ENCODE measurements around the gene NAV2. TPM values are rescaled to one million over a fixed set of nuclear protein-coding genes. Genes with fewer than 3 reads are reported as not detected.

NAV2 gene
- total RNA-seq, 1 donor from 2014 or later, result 13.7 TPM

DNA sequence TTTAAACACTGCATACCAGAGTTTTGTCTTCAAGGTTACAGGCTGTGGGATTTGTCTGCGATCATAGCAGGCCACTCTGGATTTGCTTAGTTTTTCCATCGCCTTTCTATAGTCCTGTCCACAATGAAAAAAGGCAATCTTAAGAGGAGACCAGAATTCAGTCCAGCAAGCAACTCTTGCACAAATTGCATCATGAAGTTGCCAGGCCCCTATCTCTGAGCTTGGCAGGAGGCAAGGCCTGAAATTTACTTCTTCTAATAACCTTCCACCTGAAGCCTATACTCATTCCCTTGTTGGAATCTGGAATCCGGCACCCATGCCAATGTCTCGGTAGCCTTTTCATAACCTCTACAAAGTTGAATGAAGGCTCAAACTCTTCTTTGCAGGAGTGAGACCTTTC is 100.1 kb downstream of the NAV2 start:
- no peak for DNase-seq

DNA sequence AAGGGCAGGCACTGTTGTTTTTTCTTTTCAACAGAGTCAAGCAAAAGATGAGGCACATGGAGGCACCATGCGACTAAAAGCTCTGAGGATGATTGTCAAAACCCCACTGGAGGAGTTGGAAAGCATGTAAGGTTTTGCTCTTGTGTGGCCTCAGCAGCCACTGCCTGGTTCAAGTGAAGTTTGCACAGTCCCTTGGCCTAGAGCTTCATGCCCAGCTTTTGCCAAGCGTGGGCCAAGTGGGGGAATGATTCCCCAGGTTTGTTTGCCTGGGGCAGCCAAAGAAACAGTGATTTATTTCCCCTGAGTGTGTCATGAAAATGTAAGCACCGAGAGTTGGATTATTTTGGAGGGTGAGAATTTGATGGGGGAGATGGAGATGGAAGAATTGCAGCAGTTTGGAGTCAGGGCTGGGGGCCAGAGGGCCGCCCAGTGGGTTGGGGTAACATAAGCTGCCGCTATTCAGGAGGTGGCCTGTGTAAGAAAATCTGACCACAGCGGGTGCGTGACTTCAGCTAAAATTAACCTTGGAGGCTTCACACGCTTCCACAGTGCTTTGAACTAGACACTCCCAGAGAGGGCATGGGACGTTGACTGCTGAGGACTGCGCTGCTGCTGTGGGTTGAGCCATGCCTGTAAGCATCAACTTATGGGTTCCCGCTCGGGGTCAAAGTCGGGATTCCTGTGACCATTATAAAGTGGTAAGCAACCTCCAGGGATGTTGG is 100.7 kb downstream of the NAV2 start:
- peak; percentile 62 for DNase-seq

DNA sequence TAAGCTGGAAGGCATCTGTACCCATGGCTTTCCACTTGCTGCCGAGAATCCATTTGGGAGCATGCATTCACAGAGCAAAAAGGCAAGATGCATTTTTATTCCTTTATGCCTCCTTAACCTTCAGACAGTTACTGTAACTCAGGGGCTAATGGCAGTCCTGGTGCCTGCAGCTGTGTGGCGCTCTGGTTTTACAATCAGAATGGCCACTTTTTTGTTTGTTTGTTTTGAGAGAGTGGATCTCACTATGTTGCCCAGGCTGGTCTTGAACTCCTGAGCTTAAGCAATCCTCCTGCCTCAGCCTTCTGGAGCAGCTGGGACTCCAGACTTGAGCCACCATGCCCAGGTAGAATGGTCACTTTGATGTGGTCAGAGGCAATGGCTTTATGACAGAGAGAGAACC is 101.8 kb downstream of the NAV2 start:
- DNase-seq, result no peak

DNA sequence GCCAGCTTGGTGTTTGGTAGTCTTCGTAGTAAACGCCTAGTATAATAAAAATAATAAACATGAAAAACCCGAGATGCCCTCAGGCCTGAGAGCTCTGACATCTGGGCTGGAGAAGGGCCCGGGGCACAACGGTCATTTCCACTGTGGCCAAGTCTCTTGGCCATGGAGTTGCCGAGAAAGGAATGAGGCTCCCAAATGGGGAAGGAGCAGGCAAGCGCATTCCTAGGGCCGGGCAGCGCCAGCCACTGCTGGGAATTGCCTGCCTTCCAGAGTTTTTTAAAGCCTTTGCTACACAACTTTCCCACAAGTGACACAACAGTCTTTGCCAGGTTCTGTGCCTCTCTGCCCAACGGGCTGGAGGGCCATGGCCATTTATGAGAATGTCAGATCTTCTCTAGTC is 103.4 kb downstream of the NAV2 start:
- DNase-seq, result no peak

DNA sequence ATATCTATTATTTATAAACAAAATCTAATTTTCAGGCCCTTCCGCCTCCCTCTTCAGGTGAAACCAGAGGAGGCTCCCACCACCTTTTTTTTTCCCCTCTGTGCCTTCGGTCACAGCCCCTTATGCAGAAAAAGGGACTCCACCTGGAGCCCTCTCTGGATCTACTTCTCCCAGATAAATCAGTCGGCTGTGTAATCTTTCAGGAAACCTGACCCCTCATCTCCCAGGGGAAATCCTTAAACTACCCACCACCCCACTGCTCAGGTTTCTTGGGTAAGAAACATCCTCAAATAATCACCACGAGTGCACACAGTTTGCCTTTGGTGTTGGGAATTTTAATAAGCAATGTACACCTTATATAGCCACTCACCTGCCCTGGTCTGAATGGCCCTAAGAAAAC is 104.2 kb downstream of the NAV2 start:
- no peak for DNase-seq

DNA sequence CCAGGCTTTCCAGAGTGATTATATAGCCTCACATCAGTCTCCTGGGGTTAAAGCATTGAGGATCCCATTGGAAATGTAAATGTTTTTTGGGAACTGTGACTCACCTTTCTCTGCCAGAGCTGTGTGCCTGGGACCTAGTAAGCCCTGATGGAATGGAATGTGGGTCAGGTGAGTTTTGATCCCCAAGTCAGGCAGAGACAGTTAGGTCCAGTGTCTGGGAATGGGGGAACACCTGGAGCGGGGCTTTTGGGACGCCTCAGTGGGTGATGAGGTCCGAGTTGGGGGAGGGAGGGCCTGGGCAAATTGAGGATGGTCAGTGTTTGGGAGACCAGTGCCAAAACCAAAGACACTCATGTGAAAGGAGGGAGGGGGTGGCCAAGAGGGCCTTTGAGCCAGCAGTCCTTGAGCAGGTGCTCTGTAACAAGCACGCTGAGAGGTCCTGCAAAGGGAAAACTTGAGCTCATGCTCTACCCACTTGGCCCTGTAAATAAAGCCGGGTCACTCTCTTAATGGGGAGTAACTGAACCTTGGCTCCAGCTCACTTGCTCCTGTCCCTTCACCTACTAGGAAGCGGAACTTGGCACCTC is 104.7 kb downstream of the NAV2 start:
- DNase-seq, result no peak

DNA sequence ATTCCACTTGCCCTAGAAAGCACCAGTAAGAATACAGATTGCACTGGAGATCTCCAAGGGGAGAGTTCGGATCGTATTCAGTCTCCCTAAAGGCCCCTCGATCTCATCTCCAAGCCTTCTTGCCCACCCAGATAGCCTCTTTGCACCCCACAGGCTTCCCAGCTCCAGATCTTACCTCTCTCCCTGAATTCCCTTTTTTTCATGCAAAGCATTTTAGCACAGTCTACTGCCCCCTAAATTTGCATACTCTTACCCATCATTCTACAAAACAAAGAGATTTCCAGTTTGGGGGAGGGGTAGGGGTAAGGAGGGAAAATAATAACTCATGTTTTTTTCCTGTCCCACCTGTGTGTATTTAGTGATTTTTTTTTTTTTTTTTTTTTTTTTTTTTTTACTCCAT is 105.2 kb downstream of the NAV2 start:
- no peak for DNase-seq

DNA sequence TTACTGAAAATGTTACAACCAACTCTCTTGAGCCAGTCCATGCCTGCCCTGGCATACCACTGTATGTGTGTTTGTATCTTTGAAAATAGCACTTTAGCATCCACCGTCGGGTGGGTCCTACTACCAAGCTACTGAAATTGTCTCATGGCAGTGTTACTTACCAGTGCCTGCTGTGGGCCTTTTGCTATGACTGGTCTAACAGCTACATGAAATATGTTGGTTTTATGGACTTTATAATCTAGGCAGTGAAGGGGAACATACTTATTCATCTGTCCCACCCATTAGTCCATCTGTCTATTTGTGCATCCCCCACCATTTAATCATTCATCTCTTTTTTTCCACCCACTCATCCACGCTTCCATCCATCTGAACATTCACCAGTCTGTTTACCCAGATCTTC is 106.0 kb downstream of the NAV2 start:
- no peak for DNase-seq

DNA sequence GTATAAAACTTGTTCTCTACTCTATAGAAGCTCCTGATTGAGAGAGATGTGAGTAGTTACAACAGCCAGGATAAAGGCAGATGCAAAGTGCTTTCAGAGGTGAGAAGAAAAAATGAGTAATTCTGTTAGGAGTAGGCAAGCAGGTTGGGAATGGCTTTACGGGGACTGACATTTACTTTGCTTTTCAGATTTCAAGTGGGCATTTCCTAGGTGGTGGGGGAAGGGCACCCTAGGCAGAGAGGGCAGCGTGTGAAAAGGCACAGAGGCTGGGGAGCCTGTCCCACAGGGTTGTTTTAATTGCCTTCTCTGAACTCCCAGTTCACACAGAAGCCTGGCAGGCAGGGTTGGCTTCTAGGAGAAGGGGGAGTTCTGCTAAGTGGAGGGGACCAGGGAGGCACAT is 106.5 kb downstream of the NAV2 start:
- DNase-seq, result no peak

DNA sequence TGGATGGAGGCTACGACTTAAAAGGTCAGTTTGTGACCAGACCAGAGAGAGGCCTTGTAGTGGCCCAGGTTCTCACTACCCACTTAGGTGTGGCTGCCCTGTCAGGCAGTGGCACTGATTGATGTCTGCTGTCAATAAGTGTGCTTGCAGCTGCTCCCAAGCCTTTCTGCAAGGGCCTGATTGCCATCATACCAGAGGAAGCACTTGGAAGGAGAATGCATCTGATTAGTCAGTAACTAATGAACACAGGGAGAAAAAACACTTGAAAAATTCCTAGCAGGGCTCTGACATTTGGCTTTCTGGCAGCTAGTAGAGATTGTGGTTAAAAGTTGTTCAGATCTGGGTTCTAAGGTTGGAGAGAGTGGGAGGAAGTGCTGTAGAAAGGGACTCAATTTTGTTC is 107.5 kb downstream of the NAV2 start:
- no peak for DNase-seq

DNA sequence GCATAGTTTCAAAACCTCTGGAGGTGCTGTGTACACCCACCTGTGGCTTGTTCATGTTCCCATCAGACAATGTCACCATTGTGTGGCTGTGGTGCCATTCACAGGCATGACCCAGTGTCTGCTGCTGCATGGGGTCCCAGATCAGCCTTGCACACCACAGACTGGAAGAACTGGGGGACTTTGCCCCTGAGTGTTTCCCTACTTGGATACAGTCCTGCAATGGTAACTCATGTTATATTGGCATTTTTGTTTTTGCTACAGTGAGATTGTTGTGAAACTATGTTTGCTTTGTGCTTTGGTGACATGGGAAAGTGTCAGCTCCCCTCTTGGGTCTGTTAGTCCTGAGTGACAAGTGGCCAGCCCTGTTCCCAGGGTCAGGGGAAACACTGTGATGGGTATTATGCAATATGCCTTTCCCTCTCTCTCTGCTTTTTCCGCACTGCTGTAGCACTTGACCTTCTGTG is 108.8 kb downstream of the NAV2 start:
- no peak for DNase-seq

DNA sequence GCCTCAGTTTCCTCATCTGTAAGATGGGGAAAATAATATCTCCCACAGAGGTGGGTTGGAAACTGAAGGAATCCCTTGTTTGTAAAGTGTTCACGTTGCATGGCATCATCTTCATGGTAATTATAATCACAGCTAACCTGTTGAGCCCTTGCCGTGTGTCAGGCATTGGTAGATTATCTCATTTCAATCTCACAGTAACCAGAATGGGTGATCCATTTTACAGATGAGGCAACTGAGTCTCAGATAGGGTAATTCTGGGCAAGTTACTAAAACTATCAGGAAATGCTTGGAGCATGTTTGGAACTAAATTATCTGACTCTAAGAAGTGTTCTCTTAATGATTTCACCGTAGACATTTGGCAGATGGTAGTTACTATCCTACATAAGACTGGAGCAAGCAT is 109.4 kb downstream of the NAV2 start:
- no peak for DNase-seq

DNA sequence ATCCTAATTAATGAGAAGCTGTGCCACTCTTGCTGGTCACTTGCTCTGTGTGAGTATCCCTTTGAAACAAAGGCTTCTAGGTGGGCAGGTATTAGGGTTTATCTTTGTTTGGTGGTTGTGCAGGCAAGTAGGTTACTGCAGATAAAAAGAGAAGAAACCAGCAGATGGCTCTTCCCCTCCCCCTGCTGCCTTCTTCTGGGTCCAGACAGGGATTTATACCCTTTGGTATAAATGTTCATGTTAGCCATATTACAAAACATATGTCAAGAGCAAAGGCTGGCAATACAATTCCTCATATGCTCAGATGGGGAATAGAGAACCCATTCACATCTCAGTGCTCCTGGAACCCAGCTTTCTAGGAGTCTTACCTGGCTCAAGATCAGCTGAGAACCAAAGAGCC is 109.9 kb downstream of the NAV2 start:
- DNase-seq, result no peak

DNA sequence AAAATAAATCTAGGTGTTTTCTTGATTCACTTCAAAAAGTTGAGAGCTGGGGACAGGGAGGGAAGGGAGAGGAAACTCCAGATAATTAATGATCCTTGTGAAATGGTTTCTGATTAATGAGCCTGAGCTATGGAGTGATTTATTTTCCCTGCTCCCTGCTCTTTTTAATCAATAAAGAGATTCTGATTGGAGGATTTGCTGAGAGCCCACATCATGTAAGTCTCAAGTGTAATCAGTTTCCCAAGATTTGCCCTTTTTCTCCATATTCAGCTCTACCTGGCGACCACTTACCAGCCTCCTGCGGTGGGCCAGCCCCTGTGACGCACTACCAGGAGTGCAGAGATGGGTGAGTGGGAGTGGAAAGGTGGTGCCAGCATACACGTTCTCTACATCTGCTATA is 114.0 kb downstream of the NAV2 start:
- no peak for DNase-seq

DNA sequence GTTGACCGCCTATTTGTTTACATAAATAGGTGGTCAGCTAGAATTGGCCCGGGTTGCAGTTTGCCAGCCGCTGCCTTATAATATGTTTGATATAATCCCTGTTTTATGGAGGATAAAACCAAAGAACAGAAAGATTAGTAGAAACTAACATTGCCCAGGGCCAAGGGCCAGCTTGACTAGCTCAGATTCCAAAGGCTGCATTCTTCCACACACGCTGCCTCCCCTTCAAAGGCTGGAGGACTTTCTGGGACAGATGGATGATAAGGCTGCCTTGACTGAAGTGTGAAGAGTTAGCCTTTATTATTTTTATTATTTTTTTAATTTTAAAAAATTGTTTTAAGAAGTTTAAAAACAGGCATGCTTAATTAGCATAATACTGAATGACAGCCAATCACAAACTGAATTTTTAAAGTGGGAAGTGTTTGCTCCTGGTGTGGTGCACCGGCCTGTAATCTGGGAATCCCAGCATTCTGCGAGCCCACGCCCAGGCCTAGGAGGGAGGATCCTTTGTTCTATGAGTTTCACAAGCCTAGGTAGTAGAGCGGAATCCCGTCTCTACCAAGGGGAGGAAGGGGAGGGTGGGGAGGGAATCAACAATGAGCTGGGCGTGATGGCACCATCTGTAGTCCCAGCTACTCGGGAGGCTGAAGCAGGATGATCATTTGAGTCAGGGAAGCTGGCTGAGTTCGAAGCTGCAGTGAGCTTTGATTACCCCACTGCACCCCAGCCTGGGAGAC is 114.9 kb downstream of the NAV2 start:
- DNase-seq, result no peak

DNA sequence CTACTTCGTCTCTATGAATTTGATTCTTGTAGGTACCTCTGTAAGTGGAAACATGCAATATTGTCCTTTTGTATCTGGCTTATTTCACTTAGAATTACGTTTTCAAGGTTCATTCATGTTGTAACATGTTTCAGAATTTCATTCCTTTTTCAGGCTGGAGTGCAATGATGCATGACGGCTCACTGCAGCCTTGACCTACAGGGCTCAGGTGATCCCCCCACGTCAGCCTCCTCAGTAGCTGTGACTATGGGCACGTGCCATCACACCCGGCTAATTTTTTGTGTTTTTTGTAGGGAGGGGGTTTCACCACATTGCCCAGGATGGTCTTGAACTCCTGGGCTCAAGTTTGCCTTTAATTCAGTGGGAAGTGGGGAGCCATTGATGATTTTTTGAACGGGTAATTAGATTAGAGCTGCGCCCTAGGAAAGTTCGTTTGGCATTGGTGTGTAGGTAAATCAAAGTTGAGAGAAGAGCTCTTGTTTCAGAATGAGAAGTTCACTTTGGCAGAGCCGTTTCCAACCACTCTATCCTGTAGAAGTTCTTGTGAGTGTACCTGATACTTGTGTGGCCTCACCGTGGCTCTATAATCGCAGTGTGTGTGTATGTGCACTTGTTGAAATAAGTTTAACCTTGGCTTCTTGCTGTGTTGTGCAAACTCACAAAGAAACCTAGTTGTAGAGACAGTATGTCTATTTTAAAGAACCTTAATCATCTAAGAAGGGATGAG is 115.9 kb downstream of the NAV2 start:
- no peak for DNase-seq

DNA sequence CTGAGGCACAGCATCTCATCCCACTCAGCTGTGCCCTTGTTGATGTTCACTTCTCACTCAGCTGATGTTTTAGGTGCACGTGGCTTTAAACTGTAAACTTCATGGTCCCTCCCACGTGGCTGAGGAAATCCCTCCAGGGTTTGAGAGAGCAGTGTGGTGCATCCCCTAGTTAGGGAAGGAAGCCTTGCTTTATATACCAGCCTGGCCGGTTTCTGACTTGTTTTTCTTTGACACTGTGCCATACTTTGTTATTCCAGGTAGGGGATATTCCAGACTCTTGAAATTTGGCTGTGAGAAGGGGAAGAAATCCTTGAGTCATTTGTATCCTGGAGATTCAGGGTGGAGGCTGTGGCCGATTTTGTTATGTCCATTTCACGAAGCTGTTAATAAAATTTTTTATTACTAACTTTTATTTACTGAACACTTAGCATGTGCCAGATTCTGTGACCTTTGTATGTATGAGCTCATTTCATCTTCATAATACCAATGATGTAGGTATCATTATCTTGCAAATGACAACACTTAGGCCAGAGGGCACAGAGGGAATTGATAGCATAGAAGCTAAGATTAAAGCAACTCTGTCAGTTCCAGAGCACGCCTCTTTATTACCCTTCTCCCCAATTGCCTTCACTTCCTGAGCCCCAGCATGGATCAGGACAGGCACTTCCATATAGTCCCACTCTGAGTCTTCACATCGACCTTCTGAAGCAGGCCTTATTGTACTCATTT is 116.6 kb downstream of the NAV2 start:
- no peak for DNase-seq

DNA sequence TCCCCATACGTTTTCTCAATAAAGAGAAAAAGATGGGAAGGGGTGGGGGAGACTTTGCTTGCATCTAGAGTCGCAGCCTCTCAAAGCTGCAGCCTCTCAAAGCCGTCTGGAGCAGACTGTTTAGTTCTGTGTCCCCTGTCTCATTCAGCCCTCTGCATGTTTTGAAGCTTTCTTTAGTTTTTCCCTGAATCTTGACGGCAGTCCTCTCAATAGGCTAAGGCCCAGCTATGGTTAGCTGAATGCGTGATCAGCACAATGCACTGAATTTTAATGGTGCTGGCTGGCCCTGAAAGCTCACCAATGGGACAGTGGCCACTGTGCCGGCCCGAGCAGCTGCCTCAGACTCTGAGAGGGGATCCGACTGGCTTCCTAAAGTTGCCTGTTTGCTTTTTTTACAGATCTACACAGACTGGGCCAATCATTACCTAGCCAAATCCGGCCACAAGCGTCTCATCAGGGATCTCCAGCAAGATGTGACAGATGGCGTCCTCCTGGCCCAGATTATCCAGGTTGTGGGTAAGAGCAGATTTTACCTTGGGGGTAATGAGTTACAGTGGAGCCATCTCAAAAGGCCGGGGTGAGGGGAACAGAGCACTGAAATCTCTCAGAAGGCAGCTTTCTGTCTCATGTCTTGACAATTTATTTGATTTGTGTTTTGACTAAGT is 119.6 kb downstream of the NAV2 start:
- no peak for DNase-seq

DNA sequence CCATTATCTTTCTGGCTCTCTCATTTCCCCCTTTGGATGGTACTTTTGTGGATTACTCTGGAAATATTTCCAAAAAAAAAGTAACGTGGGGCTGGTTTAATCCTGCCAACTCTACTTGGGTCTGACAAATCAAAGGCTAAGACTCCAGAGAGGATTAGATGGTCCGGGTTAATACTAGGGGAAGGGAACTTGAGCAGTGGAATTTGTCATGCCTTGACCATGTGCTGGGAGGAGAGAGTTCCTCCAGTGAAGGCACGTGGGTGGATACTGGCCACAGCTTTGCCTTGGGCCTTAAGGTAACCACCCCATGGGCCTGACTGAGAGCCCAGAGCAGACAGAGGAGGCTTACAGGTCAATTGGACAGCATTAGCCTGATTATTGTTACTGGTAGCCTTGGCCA is 120.3 kb downstream of the NAV2 start:
- DNase-seq, result no peak

DNA sequence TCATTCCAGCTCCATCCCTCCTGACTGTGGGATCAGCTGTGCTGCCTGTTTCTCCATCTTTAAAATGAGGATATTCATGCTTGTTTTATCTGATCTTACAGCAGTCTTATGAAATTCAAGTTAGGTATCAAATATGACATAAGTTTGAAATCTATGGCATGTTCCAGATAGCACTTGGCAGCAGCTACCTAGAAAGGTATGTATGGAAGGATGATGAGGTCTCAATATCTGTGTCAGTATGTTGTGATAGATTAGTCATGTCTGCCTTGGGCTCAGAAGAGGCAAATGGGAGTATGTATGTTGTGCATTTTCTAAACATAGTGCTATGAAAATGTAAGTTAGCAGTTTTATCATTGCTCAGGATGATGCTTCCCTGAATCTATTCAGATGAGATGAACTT is 122.1 kb downstream of the NAV2 start:
- DNase-seq, result no peak

DNA sequence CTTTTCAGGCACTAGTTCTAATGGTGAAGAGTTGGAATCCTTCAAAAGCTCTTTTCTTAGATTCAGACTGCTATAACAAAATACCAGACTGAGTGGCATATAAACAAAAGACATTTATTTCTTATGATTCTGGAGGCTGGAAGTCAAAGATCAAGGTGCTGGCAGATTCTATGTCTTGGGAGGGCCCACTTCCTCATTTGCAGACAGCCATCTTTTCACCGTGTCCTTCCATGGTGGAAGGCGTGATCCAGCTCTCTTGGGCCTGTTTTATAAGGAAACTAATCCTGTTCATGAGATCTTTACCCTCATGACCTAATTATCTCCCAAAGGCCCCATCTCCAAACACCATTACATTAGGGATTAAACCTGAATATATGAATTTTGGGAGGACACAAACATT is 124.0 kb downstream of the NAV2 start:
- DNase-seq, result no peak

Measured in tongue (tissue), 2 donors.